GM21619 (cell line): ENCODE results near the gene CCDC167.
"Not testable (repeated sequence)": the region's sequence is repeated elsewhere in the genome, so short reads cannot be mapped to it uniquely, and the experiment has no call there.

ENCODE experiments used
- ATAC-seq: cut with Tn5 transposase; IDR thresholded peaks from one replicate; pipeline ENCODE4 v1.9.1; 2021; ENCODE audit not compliant: unreplicated experiment

Gene CCDC167

DNA sequence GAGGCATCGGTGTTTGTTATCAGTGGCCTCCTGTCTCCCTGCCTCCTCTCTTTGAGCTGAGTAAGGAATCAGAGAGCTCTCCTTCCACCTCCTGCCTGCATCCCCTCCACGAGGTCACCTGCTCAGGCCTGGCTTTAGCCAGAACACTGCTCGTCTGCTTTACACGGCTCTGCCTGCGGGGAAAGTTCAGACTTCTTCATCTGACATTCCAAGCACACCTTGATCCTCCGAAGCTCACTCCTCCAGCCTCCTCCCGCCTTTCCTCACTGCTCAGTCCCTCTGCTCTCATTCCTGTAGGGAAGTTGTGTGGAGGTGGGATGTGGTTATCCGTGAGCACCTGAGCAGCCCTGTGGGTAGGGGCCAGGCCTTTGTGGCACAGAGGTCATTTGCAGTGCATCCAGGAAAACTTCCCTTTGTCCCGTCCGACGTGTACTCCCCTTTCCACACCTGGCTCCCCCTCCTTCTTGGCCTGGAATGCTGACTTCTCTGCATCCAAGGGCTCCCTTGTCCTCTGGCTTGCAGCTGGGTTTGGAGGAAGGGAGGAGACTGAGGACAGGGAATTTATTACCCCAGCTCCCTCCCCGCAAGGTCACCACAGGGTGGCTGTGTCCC is 12.8 kb upstream of the CCDC167 start:
- no peak for ATAC-seq

DNA sequence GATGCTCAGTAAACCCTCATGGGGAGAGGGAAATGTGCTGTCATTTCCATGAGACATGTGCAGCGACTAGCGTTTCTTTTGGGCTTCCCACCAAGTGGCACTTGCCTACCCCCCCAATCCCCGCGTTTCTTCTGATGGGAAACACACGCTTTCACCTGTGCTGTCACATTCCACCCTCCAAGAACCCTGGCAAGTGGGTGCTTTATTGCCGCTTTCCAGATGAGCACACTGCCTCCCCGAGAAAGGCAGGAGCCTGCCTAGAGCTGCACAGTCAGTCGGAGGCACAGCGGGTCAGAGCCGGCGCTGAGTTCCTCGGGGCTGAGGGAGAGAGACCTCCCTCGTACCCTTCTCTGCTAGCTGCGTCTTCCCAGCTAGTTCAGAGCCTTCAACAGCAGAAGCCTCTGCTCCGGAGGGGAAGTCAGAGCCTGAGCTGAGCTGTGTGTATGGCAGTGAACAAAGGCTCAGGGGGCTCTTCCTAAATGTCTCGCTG is 12.3 kb upstream of the CCDC167 start:
- no peak for ATAC-seq

DNA sequence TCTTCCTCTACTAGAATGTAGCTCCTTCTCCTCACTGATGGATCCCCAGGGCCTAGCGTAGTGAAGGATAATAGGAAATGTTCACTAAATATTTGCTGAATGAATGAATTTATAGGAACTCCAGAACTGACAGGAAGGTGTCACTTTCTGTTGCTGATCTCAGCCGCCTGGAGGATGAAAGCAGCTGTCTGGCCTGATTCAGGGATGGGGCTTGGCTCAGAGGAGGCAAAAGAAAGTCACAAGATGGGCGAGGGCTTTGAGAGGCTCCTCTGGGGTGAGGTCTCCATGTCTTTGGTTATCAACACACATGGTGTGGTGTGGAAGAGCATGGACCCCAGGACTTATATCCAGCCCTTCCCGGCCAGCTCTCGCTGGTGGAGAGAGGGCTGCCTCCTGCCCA is 11.5 kb upstream of the CCDC167 start:
- no peak for ATAC-seq

DNA sequence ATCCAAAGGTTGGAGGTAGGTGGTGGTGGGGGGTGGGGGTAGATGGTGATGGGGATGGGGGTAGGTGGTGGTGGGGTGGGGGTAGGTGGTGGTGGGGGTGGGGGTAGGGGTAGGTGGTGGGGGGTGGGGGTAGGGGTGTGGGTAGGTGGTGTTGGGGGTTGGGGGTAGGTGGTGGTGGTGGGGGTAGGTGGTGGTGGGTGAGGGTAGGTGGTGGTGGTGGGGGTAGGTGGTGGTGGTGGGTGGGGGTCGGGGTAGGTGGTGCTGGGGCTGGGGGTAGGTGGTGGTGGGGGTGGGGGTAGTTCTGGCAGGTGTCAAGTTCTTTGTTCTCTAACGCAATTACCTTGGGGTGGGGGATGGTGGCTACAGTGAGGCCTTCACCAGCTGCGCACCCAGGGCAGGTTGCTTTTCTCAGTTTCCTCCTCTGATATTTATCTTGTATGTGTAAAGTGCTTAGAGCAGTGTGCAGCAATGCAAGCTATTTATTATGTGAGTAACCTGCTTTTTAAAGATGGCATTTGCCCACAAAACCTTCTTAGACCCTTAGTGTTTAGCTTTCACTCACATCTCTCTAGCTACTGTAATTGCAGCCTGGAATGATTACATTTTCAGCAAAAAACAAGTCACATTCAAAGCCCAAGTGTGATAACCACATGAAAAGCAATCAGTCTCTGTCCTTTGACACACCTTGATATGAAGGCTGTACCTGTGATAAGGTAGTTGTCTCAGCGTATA is 8.2 kb upstream of the CCDC167 start:
- no peak for ATAC-seq

DNA sequence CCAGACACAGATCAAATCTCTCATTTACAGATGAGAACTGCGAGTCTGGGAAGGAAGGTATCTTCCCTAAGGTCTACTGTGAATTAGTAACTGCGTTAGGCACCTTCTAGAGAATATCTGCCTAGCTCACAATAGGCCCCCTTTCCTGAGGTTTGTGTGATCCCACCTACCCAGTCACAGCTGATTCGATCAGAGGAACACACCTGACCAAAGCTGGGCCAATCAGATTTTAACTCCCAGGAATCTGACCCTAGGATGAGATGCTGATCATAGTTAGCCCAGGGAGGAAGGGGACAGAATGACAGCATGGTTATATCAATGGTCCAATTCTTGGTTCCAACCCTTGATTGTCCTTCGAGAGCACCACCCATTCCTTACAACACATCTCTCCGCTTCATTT is 7.4 kb upstream of the CCDC167 start:
- no peak for ATAC-seq

DNA sequence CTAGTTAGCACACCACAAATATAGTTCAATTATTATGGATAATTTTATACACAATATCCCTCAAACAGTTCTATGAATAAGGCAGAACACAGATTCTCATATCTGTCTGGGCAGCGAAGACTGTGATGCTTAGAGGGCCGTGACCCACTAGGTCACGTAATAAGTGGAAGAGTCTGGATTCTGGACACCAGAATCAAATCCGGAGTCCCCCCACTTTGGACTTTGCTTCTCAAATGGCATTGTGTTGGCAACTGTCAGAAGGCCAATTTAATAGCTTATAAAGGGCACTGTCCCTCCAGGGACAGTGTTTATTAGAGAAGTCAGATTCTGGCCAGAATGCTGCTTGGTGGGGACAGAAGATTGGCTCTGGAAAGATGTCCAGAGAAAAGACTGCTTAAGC is 6.8 kb upstream of the CCDC167 start:
- ATAC-seq: no peak

DNA sequence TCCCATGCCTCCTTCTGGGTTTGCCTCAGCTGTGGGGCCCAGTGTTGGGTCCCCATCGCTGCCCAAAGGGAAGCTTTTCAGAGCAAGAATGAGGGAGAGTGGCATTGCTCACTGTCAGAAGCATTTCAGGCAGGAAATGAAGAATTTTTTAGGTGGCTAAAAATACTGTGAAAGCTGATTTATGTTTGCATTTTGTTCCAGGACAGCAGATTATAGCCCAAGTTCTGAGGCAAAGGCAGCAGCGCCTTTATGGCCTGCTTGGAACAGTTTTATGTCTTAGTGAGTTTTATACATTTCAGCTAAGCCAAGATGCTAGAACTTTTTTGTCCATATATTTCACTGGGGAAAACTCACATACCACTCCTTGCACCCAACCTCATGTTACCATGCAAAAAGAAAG is 4.3 kb upstream of the CCDC167 start:
- no peak for ATAC-seq

DNA sequence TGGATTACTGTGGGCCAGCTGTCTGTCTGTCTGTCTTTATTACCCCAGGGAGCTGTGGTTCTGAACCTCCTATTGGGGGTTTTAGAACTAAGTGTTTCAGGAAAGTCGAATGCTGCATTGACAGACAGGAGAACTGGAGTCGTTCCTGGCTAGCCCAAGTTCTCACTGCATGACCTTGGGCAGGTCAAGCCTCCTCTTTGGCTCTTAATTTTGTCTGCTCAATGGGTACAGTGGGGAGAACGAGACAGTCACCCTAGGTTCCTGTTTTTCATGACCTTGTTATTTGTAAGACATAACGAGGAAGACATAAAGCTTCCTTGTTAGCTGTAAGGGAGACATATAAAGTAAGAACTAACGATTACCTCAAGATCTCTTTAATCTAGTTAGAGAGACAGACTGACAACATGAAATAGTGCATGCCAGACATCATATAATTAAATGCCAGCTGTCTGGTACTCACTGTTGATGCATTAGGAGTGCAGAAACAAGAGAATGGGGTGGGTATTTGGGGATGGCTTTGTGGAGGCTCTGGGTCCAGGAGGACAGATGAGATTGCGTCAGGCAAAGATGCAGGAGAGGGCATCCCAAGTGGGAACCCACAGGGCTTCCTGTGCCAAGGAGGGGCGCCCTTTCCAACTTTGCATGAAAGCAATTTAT is 3.7 kb upstream of the CCDC167 start:
- no peak for ATAC-seq

DNA sequence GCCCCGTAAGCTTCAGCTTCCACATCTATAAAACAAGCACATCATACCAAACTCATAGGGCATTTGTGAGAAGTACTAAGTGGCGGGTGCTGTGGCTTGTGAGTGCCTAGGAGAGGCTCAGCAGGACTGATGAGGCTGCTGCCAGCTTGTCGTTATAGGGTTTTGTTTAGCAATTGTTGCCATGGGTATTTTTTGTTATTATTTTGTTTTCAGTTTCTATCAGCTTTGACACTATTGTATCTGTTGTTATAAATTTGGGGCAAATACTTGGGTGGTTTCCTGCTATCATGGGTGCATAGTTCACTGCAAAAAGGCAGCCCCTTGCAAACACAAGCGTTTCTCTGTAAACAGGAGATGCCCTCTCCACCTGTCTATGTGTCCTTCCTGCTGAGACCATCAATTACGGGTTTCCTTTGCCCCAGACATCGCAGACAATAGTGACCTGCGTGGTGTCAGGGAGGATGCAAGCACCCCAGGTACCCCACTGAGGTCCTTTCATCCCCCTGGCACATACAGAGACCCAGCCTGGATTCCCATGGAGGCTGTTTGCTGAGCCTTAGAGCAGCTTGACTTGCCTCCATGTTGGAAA is 3.1 kb upstream of the CCDC167 start:
- ATAC-seq: no peak

DNA sequence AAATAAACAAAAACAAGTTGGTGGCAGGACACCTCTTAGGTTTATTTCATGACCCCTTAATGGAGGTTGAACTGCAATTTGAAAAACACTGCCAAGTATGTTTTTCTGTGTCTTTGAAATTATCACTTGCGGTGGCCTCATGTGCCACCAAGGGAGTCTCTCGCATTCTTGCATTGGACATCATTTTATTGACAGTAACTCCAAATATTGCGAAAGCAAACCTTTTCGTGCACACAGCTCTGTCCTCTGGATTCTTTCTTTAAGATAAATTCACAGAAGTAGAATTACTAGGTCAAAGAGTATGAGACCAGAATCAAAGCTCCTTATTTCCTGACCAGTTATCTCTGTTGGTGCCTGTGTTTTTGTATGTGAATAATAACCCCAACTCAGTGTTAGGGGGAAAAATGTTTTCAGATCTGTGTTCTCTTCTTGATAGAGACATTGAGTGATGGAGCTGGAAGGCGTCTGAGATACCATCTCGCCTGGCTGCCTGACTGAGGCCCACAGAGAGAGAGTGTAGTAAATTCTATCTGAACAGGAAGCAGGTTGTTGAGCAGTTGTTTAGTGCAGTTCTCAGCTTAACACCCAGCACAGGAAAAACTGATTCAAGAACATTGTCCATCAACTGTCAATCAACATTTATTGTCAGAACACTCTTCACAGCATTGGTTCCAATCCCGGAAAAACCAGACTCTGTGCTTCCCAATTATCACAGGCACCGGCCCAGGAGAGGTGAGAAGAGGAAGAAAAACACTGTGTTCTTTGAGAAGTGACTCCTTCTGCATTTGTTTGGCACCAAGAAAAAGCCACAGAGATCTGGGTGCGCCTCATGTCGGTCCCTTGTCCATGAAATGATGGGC is 2.2 kb upstream of the CCDC167 start:
- no peak for ATAC-seq

DNA sequence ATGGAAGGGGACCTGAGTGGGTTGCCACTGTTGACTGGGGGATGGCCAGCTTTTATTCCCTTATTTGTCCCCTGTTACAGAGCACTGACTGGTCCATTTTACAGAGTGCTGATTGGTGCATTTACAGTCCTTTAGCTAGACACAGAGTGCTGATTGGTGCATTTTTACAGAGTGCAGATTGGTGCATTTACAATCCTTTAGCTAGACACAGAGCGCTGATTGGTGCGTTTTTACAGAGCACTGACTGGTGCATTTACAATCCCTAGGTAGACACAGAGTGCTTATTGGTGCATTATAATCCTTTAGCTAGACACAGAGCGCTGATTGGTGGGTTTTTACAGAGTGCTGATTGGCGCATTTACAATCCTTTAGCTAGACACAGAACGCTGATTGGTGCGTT is 1.2 kb upstream of the CCDC167 start:
- ATAC-seq: not testable (repeated sequence)

DNA sequence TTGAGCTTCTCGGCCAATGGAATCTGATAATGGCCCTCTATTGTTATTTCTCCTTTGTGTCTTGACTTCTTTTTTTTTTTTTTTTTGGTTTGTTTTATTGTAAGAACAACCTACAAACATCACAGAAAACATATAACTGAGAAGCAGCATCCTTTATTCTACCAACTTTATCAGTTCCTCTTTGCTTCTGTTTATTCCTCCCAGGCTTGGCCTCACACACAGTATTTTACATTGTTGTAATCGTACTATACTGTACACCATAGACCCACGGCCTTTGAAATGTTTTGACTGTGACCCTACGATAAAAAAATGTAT is 558 bp upstream of the CCDC167 start:
- no peak for ATAC-seq

DNA sequence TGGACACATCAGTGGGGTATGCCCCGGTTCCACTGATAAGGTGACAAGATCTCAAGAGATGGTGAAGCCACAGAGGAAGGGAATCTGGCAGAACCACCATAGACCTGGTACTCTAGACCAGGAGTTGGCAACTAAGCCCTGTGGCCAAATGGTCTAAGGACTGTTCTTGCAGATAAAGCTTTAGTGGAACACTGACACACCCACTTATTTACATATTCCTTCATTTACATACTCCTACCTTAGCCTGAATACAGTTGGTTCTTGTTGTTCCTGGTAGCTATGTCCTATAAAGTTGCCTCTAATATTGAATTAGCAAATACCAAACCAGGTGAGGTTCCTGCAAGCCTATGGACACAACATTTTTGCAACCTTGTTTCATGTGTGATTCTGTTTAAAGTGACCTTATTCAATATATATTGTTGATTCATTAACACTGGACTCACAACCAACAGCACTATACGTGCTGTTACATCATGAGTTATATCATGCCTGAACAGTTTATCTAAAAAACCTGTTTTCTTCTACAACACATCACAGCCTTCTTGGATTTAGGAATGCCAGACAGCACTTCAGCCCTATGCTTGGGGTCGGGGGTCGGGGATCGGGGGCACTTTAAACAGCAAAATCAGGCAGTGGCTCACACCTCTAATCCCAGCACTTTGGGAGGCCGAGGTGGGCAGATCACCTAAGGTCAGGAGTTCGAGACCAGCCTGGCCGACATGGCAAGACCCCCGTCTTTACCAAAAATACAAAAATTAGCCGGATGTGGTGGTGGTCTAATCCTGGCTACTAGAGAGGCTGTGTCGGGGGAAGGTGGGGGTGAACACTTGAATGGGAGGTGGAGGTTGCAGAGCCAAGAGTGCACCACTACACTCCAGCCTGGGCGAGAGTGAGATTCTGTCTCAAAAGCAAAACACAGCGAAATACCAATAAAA is 2.5 kb downstream of the CCDC167 start:
- ATAC-seq: no peak

DNA sequence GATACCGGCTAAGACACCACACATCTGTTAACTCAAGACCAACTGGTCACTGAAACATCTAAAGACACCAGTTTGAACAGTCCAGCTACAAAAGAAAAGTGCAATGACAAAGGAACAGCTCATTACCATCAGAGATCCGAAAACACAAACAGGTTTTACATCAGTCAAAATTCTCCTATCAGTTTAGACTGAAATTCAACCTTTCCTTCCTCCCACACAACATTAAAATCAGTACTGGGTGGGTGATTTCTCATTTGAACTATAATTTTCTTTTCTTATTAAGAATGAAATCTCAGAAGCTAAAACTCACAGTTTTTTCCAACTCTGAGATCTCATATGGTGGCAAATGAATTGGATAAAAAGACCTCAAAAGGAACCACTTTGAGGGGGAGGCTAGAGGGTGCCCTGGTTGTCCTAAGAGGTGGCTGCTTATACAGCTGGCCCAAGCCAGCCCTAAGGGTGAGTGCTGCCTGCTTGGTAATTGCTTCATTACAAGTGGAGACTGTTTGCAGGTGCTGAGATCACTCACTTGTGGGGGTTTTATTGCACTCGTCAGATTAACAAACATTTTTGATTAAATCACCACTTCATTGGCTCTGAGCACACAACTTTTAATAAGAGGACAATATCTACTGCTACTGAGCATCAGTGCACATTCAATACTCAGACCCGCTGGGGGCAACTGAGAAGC is 4.3 kb downstream of the CCDC167 start:
- no peak for ATAC-seq

DNA sequence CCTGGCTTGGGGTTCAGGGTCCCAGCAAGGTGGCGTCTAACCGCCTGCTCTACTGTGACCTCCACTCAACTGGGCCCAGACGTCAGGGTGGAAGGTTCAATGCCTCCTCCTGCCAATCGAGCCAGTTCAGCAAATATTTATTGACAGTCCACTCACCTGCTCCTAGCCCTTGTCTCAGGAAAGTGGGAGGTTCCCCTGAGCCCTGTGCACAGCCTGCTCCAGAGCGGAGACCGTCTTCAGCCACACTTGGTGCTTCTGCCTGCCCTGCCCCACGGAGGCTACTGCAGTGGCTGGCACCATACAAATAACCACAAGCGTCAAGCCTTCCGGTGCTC is 6.1 kb downstream of the CCDC167 start:
- no peak for ATAC-seq

DNA sequence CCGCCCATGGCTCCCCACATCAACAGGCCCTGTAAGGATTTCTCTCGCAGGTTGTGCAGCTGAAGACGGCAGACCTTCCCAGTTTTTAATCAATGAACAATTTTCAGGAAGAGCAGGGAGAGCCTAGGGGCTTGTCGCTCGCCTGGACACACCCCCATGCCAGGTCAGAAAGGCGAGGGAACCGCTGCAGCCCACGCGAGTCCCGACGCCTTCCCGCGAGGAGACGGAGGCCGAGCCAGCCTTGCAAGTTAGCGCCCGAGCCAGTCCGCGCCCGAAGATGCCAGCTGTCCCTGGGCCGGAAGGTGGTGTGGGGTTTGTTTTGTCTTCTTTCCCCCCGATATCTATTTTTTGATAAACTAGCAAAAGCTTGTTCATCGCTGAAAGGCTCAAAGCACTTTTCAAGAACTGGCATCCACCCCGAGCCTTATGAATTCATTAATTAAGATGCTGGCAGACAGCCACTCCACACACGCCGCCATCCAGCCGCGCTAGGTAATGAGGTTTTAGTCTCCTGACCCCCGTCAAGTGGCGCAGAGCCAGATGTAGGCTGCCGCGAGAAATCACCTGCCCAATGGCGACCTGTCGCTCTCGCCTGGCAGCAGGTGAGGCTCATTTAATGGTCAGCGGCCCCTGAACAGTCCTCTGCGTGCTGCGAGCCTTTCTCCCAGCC is 6.6 kb downstream of the CCDC167 start:
- no peak for ATAC-seq

DNA sequence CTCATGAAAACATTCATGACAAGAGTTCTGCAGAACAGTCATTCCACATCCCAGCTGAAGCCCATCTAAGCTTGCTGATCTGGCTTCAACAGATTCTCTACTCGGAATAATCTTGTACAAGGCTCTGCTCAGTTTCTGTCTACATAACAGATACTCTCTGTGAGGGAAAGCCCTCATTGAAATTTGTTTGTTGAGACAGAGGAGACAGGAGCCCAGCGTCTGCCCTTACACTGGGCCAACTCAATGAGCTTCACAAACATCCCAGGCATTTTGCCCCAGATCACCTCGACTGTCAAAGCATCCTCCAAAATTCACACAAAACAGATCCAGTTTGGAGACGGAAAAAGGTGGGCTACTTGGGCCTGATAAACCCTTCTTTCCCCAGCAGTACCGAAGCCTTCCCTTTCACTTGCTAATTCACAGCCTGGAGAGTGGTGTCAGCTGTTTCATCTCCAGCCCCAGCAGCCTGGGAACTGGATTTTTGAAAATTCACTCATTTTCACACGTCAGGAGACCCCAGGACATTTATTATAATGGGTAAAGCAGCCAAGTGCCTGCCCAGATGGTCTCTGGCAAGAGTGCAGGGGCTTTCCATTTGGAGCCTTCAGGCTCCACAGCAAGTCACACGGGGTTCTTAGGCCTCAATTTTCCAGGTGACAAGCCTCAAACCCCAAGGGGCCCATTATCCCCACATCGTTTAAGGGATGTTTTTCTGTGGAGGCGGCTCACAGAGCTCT is 7.3 kb downstream of the CCDC167 start:
- ATAC-seq: no peak

DNA sequence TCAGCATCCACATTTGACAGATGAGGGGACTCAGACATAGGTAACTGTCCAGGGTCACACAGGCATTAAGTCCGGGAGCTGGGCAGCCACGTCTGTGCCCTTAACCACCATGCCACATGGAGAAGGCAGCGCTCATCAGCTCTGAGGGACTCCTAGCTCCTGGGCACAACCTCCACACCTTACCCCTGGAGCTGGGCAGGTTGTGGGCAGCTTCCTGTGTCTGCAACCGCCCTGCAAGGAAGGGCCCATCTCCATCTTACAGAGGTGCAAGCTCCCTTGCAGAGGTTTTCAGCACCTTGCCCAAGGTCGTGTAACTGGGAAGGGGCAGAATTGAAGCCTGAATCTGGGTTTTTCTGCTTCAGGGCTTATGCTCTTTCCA is 7.9 kb downstream of the CCDC167 start:
- ATAC-seq: no peak
